Uterus (tissue), 2 donors: Measurements from ENCODE around the gene CENPX.

Source experiments
- POLR2A ChIP-seq, 2 donors: fragments of 450-650 bp; IDR thresholded peaks; one replicate each; pipeline ENCODE4 v1.6.1; 2016; ENCODE audit warnings: antibody characterized with exemption in 2 of 2, mild to moderate bottlenecking in 1 of 2, moderate library complexity in 1 of 2
- TF ChIP-seq, protein P1 (sequence below), 4 experiments: fragments of 200-600 bp in 2 of 4; fragments of 450-650 bp in 2 of 4; sonication (generic) in 2 of 4; IDR thresholded peaks; one replicate each; pipeline ENCODE4 v1.5.1; 2016 to 2019; ENCODE audit warnings: antibody characterized with exemption in 4 of 4, mild to moderate bottlenecking in 2 of 4, moderate library complexity in 1 of 4

DNA sequence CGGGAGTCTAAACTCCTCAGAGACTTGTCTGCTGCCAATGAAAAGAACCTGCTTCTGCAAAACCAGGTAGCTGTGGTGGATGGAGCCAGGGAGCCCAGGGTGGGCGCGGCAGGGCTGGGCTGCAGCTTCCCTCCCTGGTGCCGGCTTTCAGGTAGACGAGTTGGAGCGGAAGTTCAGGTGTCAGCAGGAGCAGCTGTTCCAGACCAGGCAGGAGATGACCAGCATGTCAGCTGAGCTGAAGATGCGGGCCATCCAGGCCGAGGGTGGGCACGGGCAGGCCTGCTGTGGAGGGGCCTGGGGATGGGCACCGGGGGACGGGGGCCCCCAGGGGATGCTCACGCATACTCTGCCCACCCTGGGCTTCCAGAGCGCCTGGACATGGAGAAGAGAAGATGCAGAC, 5.6 kb upstream of the CENPX start:
- TF ChIP-seq, protein P1, sequence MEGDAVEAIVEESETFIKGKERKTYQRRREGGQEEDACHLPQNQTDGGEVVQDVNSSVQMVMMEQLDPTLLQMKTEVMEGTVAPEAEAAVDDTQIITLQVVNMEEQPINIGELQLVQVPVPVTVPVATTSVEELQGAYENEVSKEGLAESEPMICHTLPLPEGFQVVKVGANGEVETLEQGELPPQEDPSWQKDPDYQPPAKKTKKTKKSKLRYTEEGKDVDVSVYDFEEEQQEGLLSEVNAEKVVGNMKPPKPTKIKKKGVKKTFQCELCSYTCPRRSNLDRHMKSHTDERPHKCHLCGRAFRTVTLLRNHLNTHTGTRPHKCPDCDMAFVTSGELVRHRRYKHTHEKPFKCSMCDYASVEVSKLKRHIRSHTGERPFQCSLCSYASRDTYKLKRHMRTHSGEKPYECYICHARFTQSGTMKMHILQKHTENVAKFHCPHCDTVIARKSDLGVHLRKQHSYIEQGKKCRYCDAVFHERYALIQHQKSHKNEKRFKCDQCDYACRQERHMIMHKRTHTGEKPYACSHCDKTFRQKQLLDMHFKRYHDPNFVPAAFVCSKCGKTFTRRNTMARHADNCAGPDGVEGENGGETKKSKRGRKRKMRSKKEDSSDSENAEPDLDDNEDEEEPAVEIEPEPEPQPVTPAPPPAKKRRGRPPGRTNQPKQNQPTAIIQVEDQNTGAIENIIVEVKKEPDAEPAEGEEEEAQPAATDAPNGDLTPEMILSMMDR (IDR thresholded peaks at IDR 0.05) = no peak
- TF ChIP-seq POLR2A (IDR thresholded peaks at IDR 0.05) = no peak
